Activated naive CD8-positive, alpha-beta T cell treated with anti-CD3 and anti-CD28 coated beads, Interleukin-2, amount 50 U/mL, for 24 hours (primary cell): ENCODE data around the gene SMG6.

Experiments used
- ATAC-seq: fragments of 150-1000 bp; cut with Tn5 transposase; one replicate; pipeline ENCODE4 v1.10.0; 2021
- DNase-seq: peaks from one replicate; pipeline ENCODE4 v3.0.0; 2021
- H3K27ac Mint-ChIP-seq: one replicate; pipeline ENCODE4 v1.8.0; 2021; ENCODE audit warnings: mild to moderate bottlenecking, mixed read lengths
- H3K27me3 Mint-ChIP-seq: one replicate; pipeline ENCODE4 v1.8.0; 2021; ENCODE audit warnings: mixed read lengths
- H3K36me3 Mint-ChIP-seq: one replicate; pipeline ENCODE4 v1.8.0; 2021; ENCODE audit warnings: low read depth, mixed read lengths
- H3K4me1 Mint-ChIP-seq: one replicate; pipeline ENCODE4 v1.8.0; 2021; ENCODE audit warnings: mixed read lengths
- H3K4me3 Mint-ChIP-seq: one replicate; pipeline ENCODE4 v1.8.0; 2021; ENCODE audit warnings: mild to moderate bottlenecking, moderate library complexity, mixed read lengths
- H3K9me3 Mint-ChIP-seq: one replicate; pipeline ENCODE4 v1.8.0; 2021; ENCODE audit warnings: mixed read lengths

The SMG6 gene

DNA sequence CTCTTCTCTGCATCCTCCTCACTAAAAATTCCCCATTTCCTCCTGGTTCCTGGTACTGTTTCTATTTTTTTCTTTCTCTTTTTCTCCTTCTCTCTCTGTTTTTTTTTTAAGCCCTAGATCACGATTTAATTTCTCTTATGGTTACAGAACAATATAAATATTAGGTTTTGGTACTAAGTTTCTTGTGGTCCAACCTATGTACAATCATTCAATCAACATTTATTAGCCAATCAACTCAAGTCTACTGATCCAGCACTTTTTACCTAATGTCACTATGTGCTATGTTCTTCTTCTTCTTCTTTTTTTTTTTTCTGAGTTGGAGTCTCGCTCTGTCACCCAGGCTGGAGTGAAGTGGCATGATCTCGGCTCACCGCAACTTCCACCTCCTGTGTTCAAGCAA is 291.1 kb downstream of the SMG6 start:
- no peaks in the 10 kb centered on the region for H3K9me3 Mint-ChIP-seq
- no peak overlapping the region for H3K4me3 Mint-ChIP-seq
- H3K27ac Mint-ChIP-seq, result no peak overlapping the region
- peaks cover 7% of the 10 kb centered on the region for H3K27me3 Mint-ChIP-seq
- no peaks in the 10 kb centered on the region for H3K4me1 Mint-ChIP-seq
- no peaks in the 10 kb centered on the region for H3K36me3 Mint-ChIP-seq
- ATAC-seq (no peak), DNase-seq (no peak)

DNA sequence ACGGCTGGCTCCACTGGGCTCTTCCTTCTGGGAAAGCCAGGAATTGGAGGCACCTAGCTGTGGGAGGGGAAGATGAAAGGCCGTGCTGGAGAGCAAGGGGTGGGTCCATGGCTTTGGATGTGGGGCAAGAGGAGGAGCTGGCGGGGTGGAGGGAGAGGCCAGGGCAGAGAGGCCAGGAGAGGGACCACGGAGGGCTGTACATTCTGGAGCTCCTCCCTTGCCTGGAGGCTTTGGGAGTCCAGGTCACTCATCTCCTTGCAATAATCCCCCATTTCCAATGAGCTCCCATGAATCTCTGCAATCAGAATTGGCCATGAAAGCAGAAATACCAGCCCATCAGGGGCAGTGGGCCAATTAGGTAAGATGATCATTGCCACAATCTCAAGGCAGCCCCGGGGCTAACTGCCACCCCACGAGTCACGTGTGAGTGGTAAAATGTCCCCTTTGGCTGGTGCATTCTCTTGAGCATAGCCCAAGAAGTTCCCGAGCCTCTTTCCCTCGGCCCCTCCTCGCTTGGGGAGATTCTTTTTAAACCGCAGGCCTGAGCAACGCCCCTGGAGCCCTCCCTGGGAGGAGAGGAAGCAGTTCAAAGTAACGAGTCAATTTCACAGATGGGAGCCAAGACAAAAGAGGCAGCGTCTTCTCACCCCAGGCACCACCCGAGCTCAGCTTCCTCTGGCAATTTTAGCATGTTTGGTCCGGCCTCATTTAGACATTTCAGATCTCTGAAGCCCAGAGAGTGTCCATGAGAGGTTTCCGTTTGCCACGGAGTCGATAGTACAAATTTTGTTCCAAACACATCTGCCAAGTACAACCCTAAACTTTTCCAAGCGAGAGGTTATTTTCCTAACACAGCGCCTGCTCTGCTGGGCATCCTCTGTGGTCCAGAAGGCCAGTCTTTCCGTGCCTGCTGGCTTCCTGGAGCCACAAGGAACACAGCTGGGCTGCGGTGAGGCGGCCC is 291.9 kb downstream of the SMG6 start:
- H3K27me3 Mint-ChIP-seq, result peaks cover 7% of the 10 kb centered on the region
- no peaks in the 10 kb centered on the region for H3K4me1 Mint-ChIP-seq
- no peaks in the 10 kb centered on the region for H3K36me3 Mint-ChIP-seq
- ATAC-seq (no peak), DNase-seq (no peak)
- no peak overlapping the region for H3K27ac Mint-ChIP-seq
- H3K4me3 Mint-ChIP-seq, result no peak overlapping the region
- no peaks in the 10 kb centered on the region for H3K9me3 Mint-ChIP-seq
